Stimulated activated CD4-positive, alpha-beta T cell treated with anti-CD3 and anti-CD28 coated beads, Interleukin-2, amount 100 ng/mL, for 4 hours (primary cell): ENCODE results near the gene CERCAM.
"Not testable (repeated sequence)": the region's sequence is repeated elsewhere in the genome, so short reads cannot be mapped to it uniquely, and the experiment has no call there.

Source experiments
- DNase-seq: peaks from one replicate; pipeline ENCODE4 v3.0.0-alpha.2; 2020; ENCODE audit warnings: low read depth

Gene CERCAM

DNA sequence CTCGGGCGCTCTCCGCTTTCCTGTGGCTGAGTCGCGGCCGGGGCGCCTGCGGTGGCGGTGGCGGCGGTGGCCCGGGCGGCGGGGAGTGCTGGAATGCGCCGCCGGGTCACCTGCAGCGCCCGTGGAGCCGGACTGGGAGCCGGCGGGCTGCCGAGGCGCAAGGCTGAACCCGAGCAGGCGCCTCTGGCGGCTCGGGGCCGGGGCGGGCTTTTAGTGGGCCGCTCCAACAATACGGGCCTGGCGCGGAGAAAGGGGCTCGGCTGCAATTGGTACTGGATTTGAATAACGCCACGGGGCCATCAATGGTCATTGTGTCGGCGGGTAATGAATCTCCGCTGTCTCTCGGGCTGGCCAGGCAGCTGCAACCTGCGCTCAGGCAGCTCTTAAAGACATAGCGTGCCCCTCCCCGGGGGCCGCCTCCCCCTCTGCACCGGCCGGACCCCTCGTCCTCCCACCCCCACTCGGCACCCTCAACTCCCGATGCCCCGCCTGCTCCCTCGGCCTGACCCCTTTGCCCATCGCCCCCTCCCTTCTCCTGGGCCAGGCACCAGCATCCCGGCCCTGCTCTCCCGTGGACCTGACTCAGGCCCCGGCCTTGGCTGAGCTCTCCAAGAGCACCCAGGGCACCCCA is 27.4 kb upstream of the CERCAM start:
- DNase-seq, result no peak

DNA sequence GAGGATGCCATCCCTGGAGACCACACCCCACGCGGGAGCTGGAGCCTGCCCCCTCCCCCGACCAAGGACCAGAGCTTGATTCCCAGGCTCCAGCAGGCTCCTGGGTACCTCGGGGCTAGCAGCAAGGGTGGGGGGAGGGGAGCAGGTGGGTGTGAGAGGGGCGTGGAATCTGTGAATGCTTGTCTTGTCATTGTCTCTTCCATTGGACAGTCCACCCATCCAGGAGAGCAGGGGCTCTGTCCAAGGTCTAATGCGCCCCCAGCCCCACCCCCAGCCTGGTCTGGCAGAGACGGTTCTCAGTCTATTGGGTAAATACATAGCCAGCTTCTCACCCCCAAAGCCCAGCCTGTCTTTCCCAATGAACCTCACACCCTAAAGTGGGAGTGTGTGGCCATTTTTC is 26.7 kb upstream of the CERCAM start:
- DNase-seq, result no peak

DNA sequence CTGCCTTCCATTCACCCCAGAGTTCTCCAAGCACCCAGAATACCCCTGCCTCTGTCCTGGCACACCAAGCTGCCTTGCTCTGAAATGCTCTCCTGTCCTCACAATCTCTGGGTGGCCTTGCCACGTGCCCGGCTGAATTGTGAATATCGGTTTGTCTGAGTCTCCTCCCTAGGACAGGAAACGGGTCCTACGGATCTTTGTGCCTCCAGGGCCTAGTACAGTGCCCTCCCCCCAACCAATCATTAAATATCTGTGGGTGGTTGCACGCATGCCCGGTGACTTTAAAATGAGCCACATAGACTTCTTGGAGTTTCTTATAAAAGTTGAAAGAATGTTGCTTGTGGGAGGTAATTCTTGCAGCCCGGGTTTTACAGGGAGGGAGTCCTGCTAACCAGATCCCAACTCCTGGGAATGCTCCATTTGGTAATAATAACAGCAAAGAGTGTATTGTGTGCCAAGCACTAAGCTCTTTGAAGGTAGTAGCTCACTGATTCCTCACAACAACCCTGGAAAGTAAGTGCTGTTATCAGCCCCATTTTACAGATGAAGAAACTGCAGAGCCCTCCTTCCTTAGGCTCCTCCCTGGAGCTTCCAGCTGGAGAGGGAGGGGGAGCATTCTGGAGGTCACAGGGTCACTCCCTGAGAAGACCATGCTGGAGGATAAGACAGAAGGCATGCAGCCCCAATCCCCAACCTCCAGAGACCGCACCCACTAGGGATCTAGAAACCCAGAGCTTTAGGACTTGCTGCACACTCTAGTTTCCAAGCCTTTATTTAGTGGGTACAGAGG is 26.1 kb upstream of the CERCAM start:
- no peak for DNase-seq

DNA sequence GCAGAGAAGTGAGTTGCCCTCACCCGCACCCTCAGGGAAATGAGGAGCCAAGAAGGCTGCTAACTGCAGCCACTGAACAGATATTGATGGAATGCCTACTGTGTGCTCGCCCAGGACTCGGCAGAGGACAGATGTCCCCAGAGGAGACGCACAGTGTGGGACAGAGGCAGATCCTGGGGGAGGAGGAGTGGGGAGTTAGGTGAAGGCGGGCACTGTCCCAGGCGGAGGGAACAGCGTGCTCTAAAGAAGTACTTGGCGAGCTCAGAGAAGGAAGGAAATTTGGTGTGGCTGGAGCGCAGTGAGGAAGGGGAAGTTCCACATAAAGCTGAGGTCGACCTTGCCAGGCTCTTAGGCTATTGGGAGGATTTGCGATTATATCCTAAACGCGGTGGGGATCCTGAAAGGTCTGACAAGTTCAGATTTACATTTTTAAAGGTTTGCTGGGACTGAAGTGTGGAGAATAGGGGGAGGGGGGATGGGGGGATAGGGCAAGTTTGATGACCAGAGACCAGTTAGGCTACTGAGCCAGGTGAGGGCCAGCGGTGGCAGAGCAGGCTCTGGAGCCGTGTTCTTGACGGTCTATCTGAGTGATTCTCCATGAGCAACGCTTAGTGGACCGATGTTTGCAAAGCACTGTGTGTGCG is 23.6 kb upstream of the CERCAM start:
- DNase-seq, result no peak

DNA sequence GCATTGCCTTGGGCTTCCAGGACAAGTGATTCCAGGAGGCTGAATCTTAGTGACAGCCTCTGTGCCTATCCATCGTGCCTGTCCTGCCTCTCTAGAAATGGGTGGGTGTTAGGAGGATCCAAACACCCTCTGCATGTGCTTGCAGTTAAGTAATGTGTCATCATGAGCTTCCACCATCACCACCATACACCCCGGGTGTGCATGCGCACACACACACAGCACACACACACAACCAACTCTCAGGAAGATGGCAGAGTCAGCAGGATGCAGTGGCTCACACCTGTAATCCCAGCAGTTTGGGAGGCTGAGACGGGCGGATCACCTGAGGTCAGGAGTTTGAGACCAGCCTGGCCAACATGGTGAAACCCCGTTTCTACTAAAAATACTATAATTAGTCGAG is 22.8 kb upstream of the CERCAM start:
- no peak for DNase-seq

DNA sequence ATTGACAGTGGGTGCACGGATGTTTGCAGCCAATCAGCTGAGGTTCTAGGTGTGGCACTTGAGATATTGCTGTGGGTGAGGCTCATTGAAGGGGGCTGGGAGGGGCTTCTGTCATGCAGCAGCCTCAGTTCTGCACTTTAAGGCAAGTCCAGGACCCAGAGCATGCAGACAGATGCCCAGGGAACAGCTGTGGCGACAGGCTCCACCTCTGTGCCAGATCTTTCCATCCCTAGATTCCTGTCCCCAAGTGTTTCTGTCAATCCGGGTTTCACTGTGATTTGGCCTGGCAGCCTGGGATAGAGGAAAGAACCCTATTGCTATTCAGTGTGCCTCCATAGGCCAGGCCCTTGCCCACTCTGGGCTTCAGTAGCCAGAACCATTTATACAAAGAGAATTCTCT is 20.8 kb upstream of the CERCAM start:
- DNase-seq, result no peak

DNA sequence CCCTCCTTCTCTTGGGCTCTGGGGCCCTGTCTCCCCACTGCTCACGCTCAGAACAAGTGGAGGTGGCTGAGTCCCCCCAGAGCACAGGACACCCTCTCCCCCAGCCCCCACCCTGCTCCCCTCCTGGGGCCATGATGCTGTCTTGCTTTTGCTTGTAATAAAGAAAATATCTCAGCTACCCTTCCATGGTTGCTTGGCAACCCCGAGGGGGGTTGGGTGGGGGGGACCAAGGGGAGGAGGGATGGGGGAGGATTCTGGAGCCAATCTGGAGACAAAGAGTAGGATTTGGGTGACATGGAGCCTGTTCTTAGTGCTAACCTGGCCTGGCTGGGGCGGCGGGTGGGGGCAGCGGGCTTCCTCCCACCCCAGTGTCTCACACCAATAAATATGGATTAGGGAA is 16.1 kb upstream of the CERCAM start:
- DNase-seq, result no peak

DNA sequence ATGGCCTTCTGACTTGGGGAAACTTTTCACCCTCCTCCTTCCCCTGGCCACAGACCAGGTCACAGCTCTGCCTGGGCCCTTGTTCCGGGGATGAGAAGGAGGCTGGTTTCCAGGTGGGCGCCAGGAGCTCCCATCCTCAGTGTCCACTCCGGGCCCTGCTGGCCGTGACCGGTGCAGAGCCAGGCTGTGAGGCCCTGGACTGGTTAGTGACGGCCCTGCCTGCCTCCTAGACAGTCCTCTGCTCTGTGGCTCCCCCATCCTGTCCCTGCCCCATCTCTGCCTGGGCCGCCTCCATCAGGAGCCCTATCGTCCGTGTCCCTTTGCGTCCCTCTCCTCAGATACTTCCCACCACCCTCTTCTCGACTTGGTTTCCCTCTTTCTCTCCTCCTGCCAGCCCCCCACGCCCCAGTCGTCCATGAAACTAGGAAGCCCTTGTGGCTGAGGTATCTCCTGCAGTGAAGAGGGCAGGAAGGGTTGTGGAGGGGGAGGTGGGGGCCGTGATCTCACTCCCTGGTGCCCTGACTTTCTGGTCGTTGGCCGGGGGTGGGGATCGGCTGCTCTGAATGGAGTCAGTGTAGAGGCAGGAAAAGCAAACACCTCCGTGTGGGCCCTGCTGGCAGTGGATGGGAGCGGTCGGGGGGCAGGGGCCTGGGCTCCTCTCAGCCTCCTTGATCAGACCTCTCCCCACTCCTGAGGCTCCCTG is 15.4 kb upstream of the CERCAM start:
- DNase-seq, result no peak

DNA sequence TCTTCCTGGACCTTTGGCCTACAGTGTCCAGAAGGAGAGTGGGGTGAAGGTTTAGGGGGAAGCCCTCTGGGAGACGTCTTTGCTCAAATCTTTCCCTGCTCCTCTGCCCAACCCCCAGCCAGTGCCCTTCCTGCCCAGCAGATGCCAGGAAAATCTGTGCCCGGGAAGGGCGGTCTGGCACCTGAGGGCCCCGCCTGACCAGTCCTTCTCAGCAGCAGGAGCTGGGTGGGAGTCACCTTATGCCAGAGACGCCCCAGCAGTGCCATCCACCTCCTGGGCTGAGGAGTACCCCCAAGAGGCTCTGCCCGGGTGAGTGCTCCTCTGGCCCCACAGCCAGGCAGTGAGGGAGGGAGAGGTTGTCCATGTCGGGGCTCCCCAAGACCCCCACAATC is 14.9 kb upstream of the CERCAM start:
- DNase-seq, result no peak

DNA sequence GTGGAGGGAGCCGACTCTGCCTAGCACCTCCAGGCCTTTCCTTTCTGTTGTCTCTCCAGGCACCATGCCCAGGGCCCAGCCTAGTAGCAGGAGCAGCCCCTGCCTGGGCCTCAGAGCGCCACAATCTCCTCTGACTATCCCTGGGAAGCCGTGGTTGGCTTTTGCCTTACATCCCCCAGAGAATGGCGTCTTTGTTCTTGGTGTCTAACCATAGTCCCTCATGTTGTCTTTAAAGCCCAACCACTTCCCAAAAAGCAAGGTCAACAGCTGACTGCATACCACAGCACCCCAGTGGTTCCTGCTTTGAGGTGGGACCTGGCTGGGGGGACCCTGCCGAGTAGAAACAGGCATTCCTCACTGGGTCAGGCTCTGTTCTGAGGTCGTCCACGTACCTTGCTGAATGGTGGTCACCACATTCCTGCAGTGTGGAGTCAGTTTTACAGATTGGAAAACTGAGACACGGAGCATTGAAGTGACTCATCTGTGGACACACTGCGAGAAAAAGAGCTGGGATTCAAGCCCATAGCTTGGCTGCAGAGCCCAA is 13.7 kb upstream of the CERCAM start:
- DNase-seq, result no peak

DNA sequence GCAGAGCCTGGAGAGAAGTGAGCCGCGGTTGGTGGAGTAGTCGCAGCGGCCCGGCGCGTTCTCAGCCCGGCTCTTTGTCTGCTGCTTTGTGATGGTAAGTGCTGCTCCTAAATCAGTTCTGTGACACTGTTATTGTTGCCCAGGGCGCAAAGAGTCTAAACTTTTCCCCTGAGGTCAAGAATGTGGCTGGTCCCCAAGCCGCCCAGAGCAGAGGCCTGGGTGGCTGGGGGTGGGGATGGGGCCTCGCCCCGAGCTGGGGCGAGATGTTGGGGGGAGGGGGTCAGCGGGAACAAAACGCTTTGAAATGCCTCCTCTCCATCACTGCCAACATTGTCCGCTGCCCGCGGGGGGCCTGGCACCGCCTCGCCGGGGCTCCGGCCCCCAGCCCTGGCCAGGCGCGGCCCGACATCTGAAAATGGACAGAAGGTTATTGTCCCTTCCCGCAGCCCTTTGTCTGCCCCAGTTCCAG is 11.7 kb upstream of the CERCAM start:
- no peak for DNase-seq

DNA sequence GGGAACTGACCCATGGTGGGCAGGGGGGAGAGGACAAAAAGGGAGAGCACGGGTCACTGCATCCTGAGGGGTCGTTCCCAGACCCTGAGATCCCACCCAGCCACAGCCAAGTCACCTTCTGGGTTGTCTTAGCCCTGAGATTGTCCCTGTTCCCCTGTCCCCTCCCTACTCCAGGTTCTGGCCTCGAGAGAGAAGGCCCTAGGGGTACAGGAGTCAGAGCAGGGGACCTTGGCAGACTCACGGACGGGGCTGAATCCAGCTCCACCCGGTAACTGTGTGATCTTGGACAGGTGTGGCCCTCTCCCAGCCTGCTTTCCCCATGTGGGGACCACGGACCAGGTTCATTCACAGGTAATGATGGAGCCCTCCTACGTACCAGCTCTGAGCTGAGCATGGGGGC is 11.2 kb upstream of the CERCAM start:
- no peak for DNase-seq

DNA sequence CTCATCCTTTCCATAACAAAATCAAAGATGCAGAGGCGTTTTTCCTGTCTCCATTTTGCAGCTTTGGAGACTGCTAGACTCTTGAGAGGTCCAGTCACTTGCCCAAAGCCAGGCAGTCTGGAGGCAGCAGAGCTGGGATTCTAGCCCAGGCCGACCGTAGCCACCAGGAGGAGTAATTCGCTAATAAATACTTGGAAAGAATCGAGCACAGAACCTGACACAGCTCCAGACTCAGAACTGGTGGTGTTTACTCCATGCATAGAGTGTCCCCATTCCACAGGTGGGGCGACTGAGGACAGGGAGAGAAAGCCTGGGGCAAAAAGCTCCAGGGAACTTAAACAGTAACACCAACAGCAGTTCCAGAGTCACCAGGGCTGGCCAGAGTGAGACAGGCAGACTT is 10.7 kb upstream of the CERCAM start:
- DNase-seq, result no peak

DNA sequence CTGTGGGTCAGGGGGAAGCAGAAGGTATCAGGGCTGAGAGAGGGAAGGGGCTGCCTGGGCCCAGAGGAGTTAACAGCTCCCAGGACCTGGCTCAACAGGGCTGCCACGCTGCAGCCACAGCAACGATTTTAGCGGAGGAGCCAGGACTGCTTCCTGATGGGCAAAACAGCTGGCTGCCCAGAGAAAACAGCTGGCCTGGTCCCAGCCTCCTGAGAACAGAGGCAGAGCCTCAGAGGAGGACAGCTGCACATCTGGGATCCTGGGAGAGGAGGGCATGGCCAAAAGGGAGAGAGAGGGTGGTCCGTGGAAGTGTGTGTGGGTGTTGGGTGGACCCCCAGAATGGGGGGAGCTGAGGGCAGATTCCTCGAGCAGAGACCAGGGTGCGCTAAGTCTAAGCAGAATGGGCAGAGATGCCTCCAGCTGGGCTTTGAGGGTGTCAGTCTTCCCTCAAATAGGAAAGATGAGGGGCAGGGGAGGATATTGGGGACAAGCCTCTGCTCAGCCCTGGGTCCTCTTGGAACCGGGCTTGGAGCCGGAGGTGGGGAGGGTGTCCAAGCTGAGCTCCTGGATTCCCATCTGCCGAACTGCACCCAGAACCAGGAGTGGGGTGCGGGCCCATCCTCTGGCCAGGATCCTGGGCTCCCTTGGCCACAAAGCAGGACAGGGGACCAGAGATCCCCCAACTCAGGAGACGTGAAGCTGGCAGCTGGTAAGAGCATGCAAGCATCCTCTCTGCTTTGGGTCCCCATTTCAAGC is 9.1 kb upstream of the CERCAM start:
- no peak for DNase-seq

DNA sequence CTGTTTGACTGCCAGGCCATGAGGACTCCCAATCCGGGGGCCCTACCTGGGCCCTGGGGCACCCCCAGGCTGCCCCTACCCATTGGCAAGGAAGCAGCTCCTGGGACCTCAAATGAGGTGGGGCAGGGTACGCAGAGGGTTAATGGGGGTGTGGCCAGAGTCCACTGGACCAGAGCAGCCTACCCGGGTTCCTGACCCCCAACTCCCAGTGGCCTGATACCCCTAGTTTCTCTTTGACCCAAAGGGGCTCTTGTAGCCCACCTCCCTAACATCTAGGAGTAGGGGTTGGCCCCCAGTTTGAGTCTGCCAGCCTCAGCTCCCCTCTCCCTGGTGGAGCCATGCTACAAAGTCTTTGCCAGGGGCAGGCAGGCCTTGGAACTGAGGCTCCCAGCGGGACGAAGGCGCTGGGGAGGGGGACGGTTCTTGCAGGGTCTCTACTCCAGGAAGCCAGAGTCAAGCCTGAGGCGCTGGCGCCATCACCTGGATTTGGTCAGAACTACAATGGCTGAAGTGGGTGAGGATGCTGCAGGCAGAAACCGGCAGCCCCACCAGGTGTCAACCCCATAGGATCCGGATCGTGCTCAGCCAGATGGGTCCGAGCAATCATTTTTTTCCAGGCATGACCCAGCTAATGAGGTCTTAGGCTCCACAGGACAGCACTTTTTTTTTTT is 8.4 kb upstream of the CERCAM start:
- DNase-seq, result peak; percentile 16

DNA sequence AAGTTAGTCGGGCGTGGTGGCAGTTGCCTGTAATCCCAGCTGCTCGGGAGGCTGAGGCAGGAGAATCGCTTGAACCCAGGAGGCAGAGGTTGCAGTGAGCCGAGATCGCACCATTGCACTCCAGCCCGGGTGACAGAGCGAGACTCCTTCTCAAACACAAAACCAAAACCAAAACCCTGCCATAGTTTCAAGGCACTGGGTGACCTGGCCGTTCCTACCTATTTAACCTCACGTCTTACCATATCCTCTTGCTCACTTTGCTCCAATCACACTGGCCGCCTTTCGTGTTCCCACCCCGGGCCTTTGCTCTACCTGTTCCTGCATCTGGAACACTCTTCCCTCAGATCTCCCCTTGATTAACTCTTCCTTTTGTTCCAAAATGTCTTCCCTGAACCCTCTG is 6.9 kb upstream of the CERCAM start:
- not testable (repeated sequence) for DNase-seq

DNA sequence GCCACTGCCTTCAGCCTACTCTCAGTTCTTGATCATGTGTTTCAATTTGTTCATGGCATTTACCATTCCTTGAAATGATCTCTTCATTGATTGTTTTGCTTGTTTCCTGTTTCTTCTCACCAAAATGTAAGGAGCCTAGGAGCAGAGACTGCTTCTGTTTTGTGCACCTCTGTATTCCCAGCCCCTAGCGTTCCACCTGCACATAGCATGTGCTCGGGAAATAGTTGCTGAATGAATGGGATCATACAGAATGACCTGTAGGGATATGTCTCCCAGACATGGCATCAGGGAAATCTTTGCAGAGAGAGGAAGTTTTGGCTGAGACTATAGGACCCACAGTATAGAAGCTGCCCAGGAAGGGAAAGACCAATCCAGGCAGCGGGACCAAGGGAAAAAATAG is 6.2 kb upstream of the CERCAM start:
- no peak for DNase-seq

DNA sequence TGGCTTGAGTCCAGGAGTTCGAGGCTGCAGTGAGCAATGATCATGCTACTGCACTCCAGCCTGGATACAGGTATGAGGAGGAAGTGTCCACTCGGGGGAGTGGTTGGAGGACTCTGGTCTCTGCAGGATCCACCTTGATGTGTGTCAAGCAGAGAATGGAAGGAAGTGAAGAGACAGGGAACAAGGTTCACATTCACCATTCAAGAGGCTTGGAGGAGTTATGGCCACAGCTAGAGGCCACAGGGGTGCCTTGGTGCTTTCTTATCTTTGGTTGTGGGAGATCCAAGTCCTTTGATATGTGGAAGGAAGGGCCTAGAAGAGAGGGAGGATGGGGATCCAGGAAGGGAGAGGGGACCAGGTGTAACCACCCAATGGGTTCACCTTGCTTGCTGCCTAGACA is 5.4 kb upstream of the CERCAM start:
- no peak for DNase-seq

DNA sequence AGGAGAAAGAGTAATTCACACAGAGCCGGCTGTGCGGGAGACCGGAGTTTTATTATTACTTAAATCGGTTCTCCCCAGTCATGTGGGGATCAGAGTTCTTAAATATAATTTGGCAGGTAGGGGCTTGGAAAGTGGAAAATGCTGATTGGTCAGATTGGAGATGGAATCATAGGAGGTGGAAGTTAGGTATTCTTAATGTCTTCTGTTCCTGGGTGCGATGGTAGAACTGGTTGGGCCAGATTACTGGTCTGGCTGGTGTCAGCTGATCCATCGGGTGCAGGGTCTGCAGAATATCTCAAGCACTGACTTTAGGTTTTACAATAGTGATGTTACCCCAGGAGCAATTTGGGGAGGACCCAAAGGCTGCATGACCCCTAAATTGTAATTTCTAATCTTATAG is 4.6 kb upstream of the CERCAM start:
- DNase-seq, result no peak

DNA sequence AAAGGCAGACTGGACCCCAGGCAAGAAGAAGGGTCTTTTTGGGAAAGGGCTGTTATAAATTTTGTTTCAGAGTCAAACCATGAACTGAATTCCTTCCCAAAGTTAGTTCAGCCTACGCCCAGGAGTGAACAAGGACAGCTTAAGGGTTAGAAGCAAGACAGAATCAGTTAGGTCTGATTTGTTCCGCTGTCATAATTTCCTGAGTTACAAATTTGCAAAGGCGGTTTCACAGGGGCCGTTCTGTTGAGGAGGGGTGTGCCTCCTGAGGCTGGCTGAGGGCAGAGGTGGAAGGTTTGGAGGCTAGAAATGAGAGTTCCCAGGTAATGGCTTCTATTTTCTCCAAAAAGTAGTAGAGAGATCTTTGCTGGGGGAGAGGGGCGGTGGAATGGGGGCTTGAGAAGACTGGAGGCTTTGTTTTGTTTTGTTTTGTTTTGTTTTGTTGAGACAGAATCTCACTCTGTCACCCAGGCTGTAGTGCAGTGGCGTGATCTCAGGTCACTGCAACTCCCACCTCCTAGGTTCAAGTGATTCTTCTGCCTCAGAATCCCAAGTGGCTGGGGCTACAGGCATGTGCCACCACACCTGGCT is 4.1 kb upstream of the CERCAM start:
- no peak for DNase-seq
